Activated T-helper 1 cell treated with anti-CD3 and anti-CD28 coated beads, Interleukin-2, amount 50 U/mL, for 16 hours (primary cell): ENCODE measurements around the gene RTBDN.

ENCODE experiments used
- DNase-seq, 2 donors: peaks; one replicate each; pipeline ENCODE4 v3.0.0-alpha.2; 2020; ENCODE audit warnings: low read depth in 1 of 2, low spot score in 1 of 2

RTBDN gene

GRCh38 chr19:12793290-12794195 is 40.8 kb downstream of the RTBDN start:
- peak; percentile 80 to 92 for DNase-seq

GRCh38 chr19:12792853-12793289 is 41.5 kb downstream of the RTBDN start:
- no peak for DNase-seq

- DNase-seq: peak; percentile 60 to 61
Observed at GRCh38 chr19:12792051-12792852, 42.1 kb downstream of the RTBDN start.

DNA sequence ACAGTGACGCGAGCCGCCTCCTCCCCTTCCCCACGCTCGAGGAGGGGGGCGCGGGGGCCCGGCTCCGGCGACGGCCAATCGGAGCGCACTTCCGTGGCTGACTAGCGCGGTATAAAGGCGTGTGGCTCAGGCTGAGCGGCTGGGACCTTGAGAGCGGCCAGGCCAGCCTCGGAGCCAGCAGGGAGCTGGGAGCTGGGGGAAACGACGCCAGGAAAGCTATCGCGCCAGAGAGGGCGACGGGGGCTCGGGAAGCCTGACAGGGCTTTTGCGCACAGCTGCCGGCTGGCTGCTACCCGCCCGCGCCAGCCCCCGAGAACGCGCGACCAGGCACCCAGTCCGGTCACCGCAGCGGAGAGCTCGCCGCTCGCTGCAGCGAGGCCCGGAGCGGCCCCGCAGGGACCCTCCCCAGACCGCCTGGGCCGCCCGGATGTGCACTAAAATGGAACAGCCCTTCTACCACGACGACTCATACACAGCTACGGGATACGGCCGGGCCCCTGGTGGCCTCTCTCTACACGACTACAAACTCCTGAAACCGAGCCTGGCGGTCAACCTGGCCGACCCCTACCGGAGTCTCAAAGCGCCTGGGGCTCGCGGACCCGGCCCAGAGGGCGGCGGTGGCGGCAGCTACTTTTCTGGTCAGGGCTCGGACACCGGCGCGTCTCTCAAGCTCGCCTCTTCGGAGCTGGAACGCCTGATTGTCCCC is 42.9 kb downstream of the RTBDN start, which contains the start of gene JUNB:
Gene JUNB, plus strand, starts transcription at position 142 of the 706 bp plus-strand sequence. Its CDS starts 286 bp downstream, at position 428.
- DNase-seq: peak; percentile 94 to 96

- no peak for DNase-seq
Observed at GRCh38 chr19:12790628-12791344, 43.6 kb downstream of the RTBDN start.

- peak; percentile 71 to 90 for DNase-seq
Observed at GRCh38 chr19:12789904-12790619, 44.3 kb downstream of the RTBDN start.

- DNase-seq: no peak
Observed at GRCh38 chr19:12789098-12789903, 45.1 kb downstream of the RTBDN start.

DNA sequence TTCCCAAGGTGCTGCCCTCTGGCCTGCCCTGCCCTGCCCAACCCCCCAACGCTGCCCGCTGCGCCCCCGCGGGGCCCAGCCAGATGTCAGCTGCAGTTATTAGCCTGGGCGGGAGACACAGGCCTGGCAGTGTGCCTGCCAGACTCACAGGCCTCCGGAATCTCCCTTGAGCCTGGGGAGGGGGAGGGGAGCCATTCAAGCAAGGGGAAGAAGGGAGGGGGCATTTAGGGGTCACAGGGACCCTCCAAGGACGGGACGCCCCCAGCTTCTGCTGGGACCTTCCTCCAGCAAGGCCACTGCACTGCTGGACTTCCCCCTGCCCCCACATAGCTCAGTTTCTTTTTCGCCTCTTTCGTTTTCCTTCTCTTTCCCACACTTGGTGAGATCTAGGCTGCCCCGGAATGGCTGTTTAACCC is 45.7 kb downstream of the RTBDN start:
- peak in 1 of 2 donors; percentile 45 for DNase-seq

DNA sequence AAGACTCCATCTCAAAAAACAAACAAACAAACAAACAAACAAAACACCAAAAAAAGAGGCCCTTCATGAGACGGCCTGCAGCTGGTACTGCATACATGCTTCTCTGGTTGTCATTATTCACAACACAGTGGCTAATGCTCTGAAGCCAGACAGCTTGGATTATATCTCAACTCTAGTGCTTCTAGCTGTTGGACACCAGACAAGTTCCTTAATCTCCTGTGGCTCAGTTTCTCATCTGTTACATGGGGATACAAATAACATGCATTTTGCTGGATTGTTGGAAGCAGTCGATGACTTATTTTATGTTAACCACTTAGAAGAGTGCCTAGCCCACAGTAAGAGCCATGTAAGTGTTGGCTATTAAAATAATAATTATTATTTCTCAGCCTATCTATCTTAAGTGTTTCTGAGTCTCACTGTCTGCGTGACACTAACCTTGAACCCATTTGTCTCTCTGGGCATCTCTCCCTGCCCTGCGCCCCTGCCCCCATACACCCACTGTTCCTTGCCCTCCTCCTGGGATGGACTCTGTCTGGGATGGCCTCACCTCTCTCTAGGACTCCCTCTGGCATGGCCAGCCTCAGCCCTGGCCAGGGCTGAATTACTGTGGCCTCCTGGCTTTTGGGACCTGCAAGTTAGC is 46.2 kb downstream of the RTBDN start:
- no peak for DNase-seq

DNA sequence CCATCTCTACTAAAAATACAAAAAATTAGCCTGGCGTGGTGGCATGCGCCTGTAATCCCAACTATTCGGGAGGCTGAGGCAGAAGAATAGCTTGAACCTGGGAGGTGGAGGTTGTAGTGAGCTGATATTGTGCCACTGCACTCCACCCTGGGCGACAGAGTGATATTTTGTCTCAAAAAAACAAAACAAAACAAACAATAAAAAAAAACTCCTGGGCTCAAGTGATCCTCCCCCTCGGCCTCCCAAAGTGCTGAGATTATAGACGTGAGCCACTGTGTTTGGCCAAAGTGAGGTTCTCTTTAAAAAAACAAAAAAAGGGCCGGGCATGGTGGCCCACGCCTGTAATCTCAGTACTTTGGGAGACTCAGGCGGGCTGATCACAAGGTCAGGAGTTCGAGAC is 46.9 kb downstream of the RTBDN start:
- DNase-seq: no peak

GRCh38 chr19:12786952-12787351 is 47.4 kb downstream of the RTBDN start:
- no peak for DNase-seq

- DNase-seq: no peak
Observed at GRCh38 chr19:12786141-12786870, 48.1 kb downstream of the RTBDN start.

- DNase-seq: no peak
Observed at GRCh38 chr19:12785431-12786031, 48.8 kb downstream of the RTBDN start.

DNA sequence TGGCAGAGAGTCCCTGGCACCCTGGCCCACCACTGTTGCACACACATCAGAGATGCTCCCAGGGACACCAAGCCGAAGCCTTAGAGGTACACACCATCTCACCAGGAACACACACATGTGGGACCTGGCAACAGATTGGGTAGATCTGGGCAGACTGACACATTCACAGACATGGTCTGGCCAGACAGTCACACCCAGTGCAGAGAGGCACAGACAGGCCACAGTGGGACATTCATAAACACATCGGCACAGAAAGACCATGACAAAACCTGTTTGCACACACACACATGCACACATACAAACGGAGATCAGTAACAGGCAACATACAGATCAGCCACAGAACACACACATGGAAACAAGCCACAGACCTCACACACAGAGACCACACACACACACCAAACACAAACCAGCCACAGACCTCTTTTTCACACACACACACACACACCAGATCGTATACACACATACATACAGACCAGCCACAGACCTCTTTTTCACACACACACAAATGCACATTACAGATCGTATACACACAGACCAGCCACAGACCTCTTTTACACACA is 49.4 kb downstream of the RTBDN start:
- DNase-seq: no peak

- no peak for DNase-seq
Observed at GRCh38 chr19:12784394-12784870, 49.9 kb downstream of the RTBDN start.

DNA sequence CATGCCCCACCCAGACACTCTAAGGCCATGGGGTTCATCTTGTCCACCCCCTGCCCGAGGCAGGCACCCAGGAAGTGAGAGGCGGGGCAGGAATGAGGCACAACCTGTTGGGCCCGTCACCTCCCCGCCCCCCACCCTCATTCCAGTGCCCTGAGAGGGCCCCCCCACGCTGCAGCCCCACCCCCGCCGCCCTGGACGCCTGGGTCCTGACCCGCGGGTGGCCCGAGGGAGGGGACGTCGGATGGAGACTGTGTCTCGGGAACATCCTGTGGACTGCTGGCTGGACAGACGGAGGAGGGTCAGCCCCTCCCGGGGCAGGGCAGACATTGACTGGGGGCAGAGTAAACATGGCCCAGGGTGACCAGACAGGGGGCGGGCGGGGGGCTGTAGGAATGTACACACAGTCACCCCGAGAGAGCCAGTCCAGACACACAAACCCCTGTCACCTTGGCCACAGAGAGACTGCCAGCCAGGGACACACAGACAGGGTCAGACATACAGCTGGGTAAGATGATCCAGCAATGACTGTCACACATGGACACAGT is 50.5 kb downstream of the RTBDN start:
- DNase-seq: no peak
